PFSK-1 (cell line): ENCODE data around the gene MTA2.

Source experiments
- FOXP2 ChIP-seq: optimal IDR thresholded peaks from 2 replicates; pipeline ENCODE3; 2011; ENCODE audit warnings: borderline replicate concordance, control low read depth, inconsistent platforms; ENCODE audit not compliant: insufficient read depth; ENCODE audit errors: extremely low read length, extremely low read depth
- POLR2AphosphoS5 ChIP-seq: IDR thresholded peaks from 2 replicates; pipeline ENCODE4 v1.6.1; 2012; ENCODE audit warnings: low read depth, mild to moderate bottlenecking, control low read depth, low read length, moderate library complexity
- REST ChIP-seq, 2 experiments: IDR thresholded peaks; 2 replicates each; pipeline versions ENCODE4 v1.6.1 to v1.8.0; 2011 to 2012; ENCODE audit warnings: low read depth in 2 of 2, low read length in 2 of 2, control low read depth in 1 of 2, inconsistent platforms in 1 of 2, mild to moderate bottlenecking in 1 of 2, moderate library complexity in 1 of 2; ENCODE audit not compliant: insufficient read depth in 1 of 2
- SIN3A ChIP-seq: IDR thresholded peaks from 2 replicates; pipeline ENCODE4 v1.6.1; 2012; ENCODE audit warnings: mild to moderate bottlenecking, low read length, moderate library complexity, borderline replicate concordance; ENCODE audit not compliant: insufficient read depth
- TAF1 ChIP-seq: IDR thresholded peaks from 2 replicates; pipeline ENCODE4 v1.6.1; 2012; ENCODE audit warnings: low read length, control low read depth, borderline replicate concordance; ENCODE audit not compliant: insufficient read depth

MTA2 gene

GRCh38 chr11:62605467-62605866 is 3.8 kb upstream of the MTA2 start:
- TF ChIP-seq TAF1 (no peak), FOXP2 (no peak), SIN3A (no peak), REST (IDR thresholded peaks at IDR 0.05; ENCODE audit: insufficient read depth in 1 of 2, low read depth in 2 of 2, low read length in 2 of 2) (no peak), POLR2AphosphoS5 (no peak)

- no peak for TF ChIP-seq POLR2AphosphoS5
- no peak for TF ChIP-seq FOXP2
- no peak for TF ChIP-seq TAF1
- no peak for TF ChIP-seq REST (IDR thresholded peaks at IDR 0.05; ENCODE audit: insufficient read depth in 1 of 2, low read depth in 2 of 2, low read length in 2 of 2)
- TF ChIP-seq SIN3A: no peak
Observed at GRCh38 chr11:62604460-62605120, 2.9 kb upstream of the MTA2 start.

- TF ChIP-seq REST (IDR thresholded peaks at IDR 0.05; ENCODE audit: insufficient read depth in 1 of 2, low read depth in 2 of 2, low read length in 2 of 2) (no peak), SIN3A (no peak), POLR2AphosphoS5 (no peak), FOXP2 (no peak), TAF1 (no peak)
Observed at GRCh38 chr11:62603776-62604299, 2.2 kb upstream of the MTA2 start.

- TF ChIP-seq FOXP2: no peak
- TF ChIP-seq REST (IDR thresholded peaks at IDR 0.05; ENCODE audit: insufficient read depth in 1 of 2, low read depth in 2 of 2, low read length in 2 of 2): no peak
- no peak for TF ChIP-seq SIN3A
- no peak for TF ChIP-seq POLR2AphosphoS5
- TF ChIP-seq TAF1: no peak
Observed at GRCh38 chr11:62603072-62603408, 1.4 kb upstream of the MTA2 start.
